Thyroid gland (tissue), 4 donors: ENCODE measurements around the gene SERPINA4.

Experiments used
- CTCF ChIP-seq, 6 experiments: fragments of 200-600 bp in 3 of 6; fragments of 450-650 bp in 3 of 6; sonication (generic) in 3 of 6; IDR thresholded peaks; one replicate each; pipeline ENCODE4 v1.5.1; 2016 to 2019; ENCODE audit warnings: antibody characterized with exemption in 6 of 6, mild to moderate bottlenecking in 2 of 6, inconsistent platforms in 1 of 6, moderate library complexity in 1 of 6
- POLR2A ChIP-seq, 2 donors: fragments of 450-650 bp; IDR thresholded peaks; one replicate each; pipeline ENCODE4 v1.6.1; 2017; ENCODE audit warnings: antibody characterized with exemption in 2 of 2, mild to moderate bottlenecking in 2 of 2, moderate library complexity in 1 of 2

- no peak for TF ChIP-seq CTCF (IDR thresholded peaks at IDR 0.05)
- no peak for TF ChIP-seq POLR2A (IDR thresholded peaks at IDR 0.05)
Observed at GRCh38 chr14:94536836-94537235, 24.4 kb upstream of the SERPINA4 start.
